ENCODE measurements around the gene POLE.

DNA sequence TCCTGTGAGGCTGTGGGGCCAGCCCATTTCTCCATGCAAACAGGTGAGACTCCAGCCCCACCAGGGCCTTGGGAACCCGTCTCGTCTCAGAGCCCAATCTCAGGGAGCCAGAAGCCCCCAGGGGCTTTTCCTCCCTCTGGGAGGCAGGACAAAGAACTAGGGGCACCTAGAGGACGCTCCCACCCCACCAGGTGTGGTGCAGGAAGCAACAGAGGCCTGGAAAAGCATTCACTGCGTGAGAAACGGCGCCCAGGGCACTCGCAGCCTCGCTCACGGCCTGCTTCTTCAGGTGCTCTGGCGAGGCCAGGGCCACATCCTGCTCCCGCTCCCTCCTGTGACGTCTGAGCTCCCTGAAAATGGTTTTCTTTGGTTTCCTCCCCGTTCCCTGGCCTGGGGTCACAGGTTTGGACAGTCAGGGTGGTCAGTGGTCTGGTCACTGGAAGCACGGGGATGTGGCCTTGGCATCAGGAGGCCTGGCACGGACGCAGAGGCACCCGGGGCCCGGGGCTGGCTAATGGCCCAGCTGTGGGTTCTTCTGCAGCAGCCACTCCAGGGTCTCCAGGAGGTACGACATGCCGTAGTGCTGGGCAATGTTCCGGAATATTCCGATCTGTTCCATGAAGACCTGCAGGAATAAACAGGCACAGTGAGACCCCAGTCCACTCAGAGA lies 62.8 kb downstream of the POLE start:
- no peak for TF ChIP-seq POLR2A (IDR thresholded peaks at IDR 0.05)
- TF ChIP-seq, protein P1, sequence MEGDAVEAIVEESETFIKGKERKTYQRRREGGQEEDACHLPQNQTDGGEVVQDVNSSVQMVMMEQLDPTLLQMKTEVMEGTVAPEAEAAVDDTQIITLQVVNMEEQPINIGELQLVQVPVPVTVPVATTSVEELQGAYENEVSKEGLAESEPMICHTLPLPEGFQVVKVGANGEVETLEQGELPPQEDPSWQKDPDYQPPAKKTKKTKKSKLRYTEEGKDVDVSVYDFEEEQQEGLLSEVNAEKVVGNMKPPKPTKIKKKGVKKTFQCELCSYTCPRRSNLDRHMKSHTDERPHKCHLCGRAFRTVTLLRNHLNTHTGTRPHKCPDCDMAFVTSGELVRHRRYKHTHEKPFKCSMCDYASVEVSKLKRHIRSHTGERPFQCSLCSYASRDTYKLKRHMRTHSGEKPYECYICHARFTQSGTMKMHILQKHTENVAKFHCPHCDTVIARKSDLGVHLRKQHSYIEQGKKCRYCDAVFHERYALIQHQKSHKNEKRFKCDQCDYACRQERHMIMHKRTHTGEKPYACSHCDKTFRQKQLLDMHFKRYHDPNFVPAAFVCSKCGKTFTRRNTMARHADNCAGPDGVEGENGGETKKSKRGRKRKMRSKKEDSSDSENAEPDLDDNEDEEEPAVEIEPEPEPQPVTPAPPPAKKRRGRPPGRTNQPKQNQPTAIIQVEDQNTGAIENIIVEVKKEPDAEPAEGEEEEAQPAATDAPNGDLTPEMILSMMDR (IDR thresholded peaks at IDR 0.05) = no peak

Data from esophagus squamous epithelium (tissue), 4 donors.